Measurements from ENCODE around the gene RAB43. TPM values are rescaled to one million over a fixed set of nuclear protein-coding genes. Genes with fewer than 3 reads are reported as not detected.

The RAB43 gene
- polyA plus RNA-seq, 1 donor from 2014 or later, result 0.57 TPM

- Histone ChIP-seq H3K27me3 (ENCODE audit: insufficient read depth, low read depth, low read length) (no peaks in the 10 kb centered on the region), H3K9me2 (ENCODE audit: insufficient read depth, low read length) (no peaks in the 10 kb centered on the region), H4K20me1 (ENCODE audit: insufficient read depth) (no peaks in the 10 kb centered on the region), H3K79me2 (replicated peaks; ENCODE audit: insufficient read depth, low read length) (no peaks in the 10 kb centered on the region), H3K9me3 (ENCODE audit: low read length) (no peaks in the 10 kb centered on the region), H3K27ac (ENCODE audit: low read length) (no peak overlapping the region), H3K4me2 (ENCODE audit: low read length) (no peak overlapping the region), H3K36me3 (ENCODE audit: insufficient read depth, low read length) (no peaks in the 10 kb centered on the region), H3F3A (ENCODE audit: insufficient read depth, low read length, poor library complexity, severe bottlenecking) (no peaks in the 10 kb centered on the region), H2AFZ (ENCODE audit: low read depth, low read length) (no peak overlapping the region), H3K9ac (ENCODE audit: low read length) (no peak overlapping the region), H3K4me3 (ENCODE audit: low read length) (no peak overlapping the region)
- TF ChIP-seq REST (IDR thresholded peaks at IDR 0.05; ENCODE audit: borderline replicate concordance) (no peak), EZH2 (IDR thresholded peaks at IDR 0.05; ENCODE audit: borderline replicate concordance, insufficient read depth, low read length, poor library complexity, severe bottlenecking) (no peak), EP300 (conservative IDR thresholded peaks at IDR 0.05; ENCODE audit: poor library complexity, severe bottlenecking) (no peak), TAF1 (IDR thresholded peaks at IDR 0.05; ENCODE audit: low read depth) (no peak), SMC3 (conservative IDR thresholded peaks at IDR 0.05; ENCODE audit: poor library complexity) (no peak), POLR2AphosphoS5 (IDR thresholded peaks at IDR 0.05) (no peak), RAD21 (conservative IDR thresholded peaks at IDR 0.05) (no peak), MXI1 (conservative IDR thresholded peaks at IDR 0.05; ENCODE audit: poor library complexity, severe bottlenecking) (no peak)
- TF ChIP-seq, protein P1, sequence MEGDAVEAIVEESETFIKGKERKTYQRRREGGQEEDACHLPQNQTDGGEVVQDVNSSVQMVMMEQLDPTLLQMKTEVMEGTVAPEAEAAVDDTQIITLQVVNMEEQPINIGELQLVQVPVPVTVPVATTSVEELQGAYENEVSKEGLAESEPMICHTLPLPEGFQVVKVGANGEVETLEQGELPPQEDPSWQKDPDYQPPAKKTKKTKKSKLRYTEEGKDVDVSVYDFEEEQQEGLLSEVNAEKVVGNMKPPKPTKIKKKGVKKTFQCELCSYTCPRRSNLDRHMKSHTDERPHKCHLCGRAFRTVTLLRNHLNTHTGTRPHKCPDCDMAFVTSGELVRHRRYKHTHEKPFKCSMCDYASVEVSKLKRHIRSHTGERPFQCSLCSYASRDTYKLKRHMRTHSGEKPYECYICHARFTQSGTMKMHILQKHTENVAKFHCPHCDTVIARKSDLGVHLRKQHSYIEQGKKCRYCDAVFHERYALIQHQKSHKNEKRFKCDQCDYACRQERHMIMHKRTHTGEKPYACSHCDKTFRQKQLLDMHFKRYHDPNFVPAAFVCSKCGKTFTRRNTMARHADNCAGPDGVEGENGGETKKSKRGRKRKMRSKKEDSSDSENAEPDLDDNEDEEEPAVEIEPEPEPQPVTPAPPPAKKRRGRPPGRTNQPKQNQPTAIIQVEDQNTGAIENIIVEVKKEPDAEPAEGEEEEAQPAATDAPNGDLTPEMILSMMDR (IDR thresholded peaks at IDR 0.05; ENCODE audit: poor library complexity, severe bottlenecking), result no peak
Observed at GRCh38 chr3:129046037-129046731, 75.4 kb downstream of the RAB43 start.

DNA sequence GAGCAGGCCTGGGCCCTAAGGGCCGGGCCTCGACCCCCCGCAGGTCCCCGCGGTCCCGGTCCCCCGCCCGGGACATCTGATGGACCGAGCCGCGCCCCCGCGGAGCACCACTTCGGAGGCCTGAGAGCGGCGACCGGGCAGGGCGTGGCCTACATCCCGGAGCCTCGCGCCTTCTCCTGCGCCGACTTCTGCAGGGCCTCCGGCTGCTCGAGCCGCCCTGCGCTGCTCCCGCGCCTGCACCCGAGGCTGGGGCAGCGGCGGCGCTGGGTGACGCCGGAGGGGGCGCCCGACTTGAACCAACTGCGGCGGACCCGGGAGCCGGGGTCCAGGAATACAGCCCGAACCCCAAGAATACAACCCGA is 75.9 kb downstream of the RAB43 start:
- Histone ChIP-seq H2AFZ (ENCODE audit: low read depth, low read length) (no peak overlapping the region), H3K36me3 (ENCODE audit: insufficient read depth, low read length) (no peaks in the 10 kb centered on the region), H3F3A (ENCODE audit: insufficient read depth, low read length, poor library complexity, severe bottlenecking) (no peaks in the 10 kb centered on the region), H3K27ac (ENCODE audit: low read length) (no peak overlapping the region), H3K4me3 (ENCODE audit: low read length) (no peak overlapping the region), H4K20me1 (ENCODE audit: insufficient read depth) (no peaks in the 10 kb centered on the region), H3K4me2 (ENCODE audit: low read length) (no peak overlapping the region), H3K79me2 (replicated peaks; ENCODE audit: insufficient read depth, low read length) (no peaks in the 10 kb centered on the region), H3K9ac (ENCODE audit: low read length) (no peak overlapping the region), H3K27me3 (ENCODE audit: insufficient read depth, low read depth, low read length) (no peaks in the 10 kb centered on the region), H3K9me2 (ENCODE audit: insufficient read depth, low read length) (no peaks in the 10 kb centered on the region), H3K9me3 (ENCODE audit: low read length) (no peaks in the 10 kb centered on the region)
- TF ChIP-seq REST (IDR thresholded peaks at IDR 0.05; ENCODE audit: borderline replicate concordance), result no peak
- TF ChIP-seq SMC3 (conservative IDR thresholded peaks at IDR 0.05; ENCODE audit: poor library complexity), result no peak
- TF ChIP-seq, protein P1 (IDR thresholded peaks at IDR 0.05; ENCODE audit: poor library complexity, severe bottlenecking), result no peak
- TF ChIP-seq EZH2 (IDR thresholded peaks at IDR 0.05; ENCODE audit: borderline replicate concordance, insufficient read depth, low read length, poor library complexity, severe bottlenecking), result no peak
- TF ChIP-seq RAD21 (conservative IDR thresholded peaks at IDR 0.05), result no peak
- no peak for TF ChIP-seq TAF1 (IDR thresholded peaks at IDR 0.05; ENCODE audit: low read depth)
- no peak for TF ChIP-seq POLR2AphosphoS5 (IDR thresholded peaks at IDR 0.05)
- no peak for TF ChIP-seq MXI1 (conservative IDR thresholded peaks at IDR 0.05; ENCODE audit: poor library complexity, severe bottlenecking)
- no peak for TF ChIP-seq EP300 (conservative IDR thresholded peaks at IDR 0.05; ENCODE audit: poor library complexity, severe bottlenecking)
